Osteoblast (primary cell): ENCODE data around the gene TEX51. TPM values are rescaled to one million over a fixed set of nuclear protein-coding genes. Genes with fewer than 3 reads are reported as not detected.

ENCODE experiments used
- DNase-seq: peaks from one replicate; pipeline ENCODE4 v3.0.0; 2011; ENCODE audit warnings: low spot score, mixed read lengths; ENCODE audit not compliant: insufficient read length; ENCODE audit errors: missing footprints
- H2AFZ ChIP-seq: 2 replicates; pipeline ENCODE4 v1.6.0; 2011; ENCODE audit warnings: mild to moderate bottlenecking, low read length
- H3K27ac ChIP-seq: 2 replicates; pipeline ENCODE4 v1.5.1; 2011; ENCODE audit warnings: mild to moderate bottlenecking, low read depth, low read length, moderate library complexity
- H3K27me3 ChIP-seq: 2 replicates; pipeline ENCODE4 v1.6.0; 2012; ENCODE audit warnings: mild to moderate bottlenecking, control low read depth, inconsistent platforms, low read length, moderate library complexity; ENCODE audit not compliant: insufficient read depth
- H3K36me3 ChIP-seq: 2 replicates; pipeline ENCODE4 v1.5.1; 2011; ENCODE audit warnings: mild to moderate bottlenecking, low read length, control low read depth, moderate library complexity; ENCODE audit not compliant: insufficient read depth
- H3K4me1 ChIP-seq: 2 replicates; pipeline ENCODE4 v1.5.1; 2011; ENCODE audit warnings: mild to moderate bottlenecking, low read length, control low read depth, moderate library complexity; ENCODE audit not compliant: insufficient read depth
- H3K4me2 ChIP-seq: 2 replicates; pipeline ENCODE4 v1.6.0; 2011; ENCODE audit warnings: mild to moderate bottlenecking, low read length; ENCODE audit not compliant: insufficient read depth
- H3K4me3 ChIP-seq: fragments of 200-600 bp; sonication (generic); 3 replicates; pipeline ENCODE4 v1.5.1; 2012; ENCODE audit warnings: mild to moderate bottlenecking, low read length, inconsistent platforms; ENCODE audit not compliant: insufficient read depth
- H3K79me2 ChIP-seq: 2 replicates; pipeline ENCODE4 v1.6.0; 2012; ENCODE audit warnings: mild to moderate bottlenecking, low read length, control low read depth, inconsistent platforms; ENCODE audit not compliant: insufficient read depth
- H3K9me3 ChIP-seq: 2 replicates; pipeline ENCODE4 v1.5.1; 2011; ENCODE audit warnings: low read depth, low read length, control low read depth
- H4K20me1 ChIP-seq: 2 replicates; pipeline ENCODE4 v1.6.0; 2012; ENCODE audit warnings: mild to moderate bottlenecking, low read length, control low read depth; ENCODE audit not compliant: insufficient read depth
- CTCF ChIP-seq: IDR thresholded peaks from 2 replicates; pipeline ENCODE4 v1.5.1; 2011; ENCODE audit warnings: mild to moderate bottlenecking, low read depth, low read length, moderate library complexity; ENCODE audit errors: extremely low read depth
- total RNA-seq: library from RNA; depleted of rRNA; stranded (reverse); fragments of >200 nt; gene quantifications from 2 replicates; pipeline ENCODE4 v1.2.3, GENCODE V29; 2012

TEX51 gene
- total RNA-seq, 1 donor, result not detected

GRCh38 chr2:126863336-126864015 lies 35.2 kb upstream of the TEX51 start:
- H3K4me2 ChIP-seq, result no peak overlapping the region
- DNase-seq, result no peak
- no peaks in the 10 kb centered on the region for H3K79me2 ChIP-seq
- H3K4me3 ChIP-seq, result no peak overlapping the region
- H3K4me1 ChIP-seq, result no peaks in the 10 kb centered on the region
- H3K27ac ChIP-seq, result no peak overlapping the region
- no peaks in the 10 kb centered on the region for H3K9me3 ChIP-seq
- no peaks in the 10 kb centered on the region for H4K20me1 ChIP-seq
- no peaks in the 10 kb centered on the region for H3K36me3 ChIP-seq
- TF ChIP-seq CTCF, result no peak
- H2AFZ ChIP-seq, result no peak overlapping the region
- H3K27me3 ChIP-seq, result no peaks in the 10 kb centered on the region

GRCh38 chr2:126864861-126865260 lies 33.8 kb upstream of the TEX51 start:
- H3K36me3 ChIP-seq, result no peaks in the 10 kb centered on the region
- no peak overlapping the region for H3K27ac ChIP-seq
- DNase-seq, result no peak
- no peaks in the 10 kb centered on the region for H3K4me1 ChIP-seq
- no peaks in the 10 kb centered on the region for H3K9me3 ChIP-seq
- no peak overlapping the region for H3K4me2 ChIP-seq
- H3K27me3 ChIP-seq, result no peaks in the 10 kb centered on the region
- H3K79me2 ChIP-seq, result no peaks in the 10 kb centered on the region
- H3K4me3 ChIP-seq, result no peak overlapping the region
- no peak overlapping the region for H2AFZ ChIP-seq
- no peaks in the 10 kb centered on the region for H4K20me1 ChIP-seq
- TF ChIP-seq CTCF, result peak; percentile 27

DNA sequence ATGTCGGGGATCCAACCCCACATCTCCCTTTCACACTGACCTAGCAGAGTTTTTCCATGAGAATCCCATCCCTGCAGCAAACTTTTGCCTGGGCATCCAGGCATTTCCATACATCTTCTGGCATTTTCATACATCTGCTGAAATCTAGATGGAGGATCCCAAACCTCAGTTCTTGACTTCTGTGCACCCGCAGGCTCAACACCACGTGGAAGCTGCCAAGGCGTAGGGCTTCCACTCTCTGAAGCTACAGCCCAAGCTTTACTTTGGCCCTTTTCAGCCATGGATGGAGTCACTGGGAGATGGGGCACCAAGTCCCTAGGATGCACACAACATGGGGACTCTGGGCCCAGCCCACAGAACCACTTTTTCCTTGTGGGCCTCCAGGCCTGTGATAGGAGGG lies 32.2 kb upstream of the TEX51 start:
- Histone ChIP-seq H2AFZ (no peak overlapping the region), H3K4me2 (no peak overlapping the region), H3K27me3 (no peaks in the 10 kb centered on the region), H3K4me3 (no peak overlapping the region), H3K79me2 (no peaks in the 10 kb centered on the region), H3K9me3 (no peaks in the 10 kb centered on the region), H4K20me1 (no peaks in the 10 kb centered on the region), H3K27ac (no peak overlapping the region), H3K36me3 (no peaks in the 10 kb centered on the region), H3K4me1 (no peaks in the 10 kb centered on the region)
- no peak for TF ChIP-seq CTCF
- DNase-seq, result no peak

- no peaks in the 10 kb centered on the region for H3K27me3 ChIP-seq
- H3K36me3 ChIP-seq, result no peaks in the 10 kb centered on the region
- no peak for DNase-seq
- H3K4me1 ChIP-seq, result no peaks in the 10 kb centered on the region
- H3K4me3 ChIP-seq, result no peak overlapping the region
- no peak overlapping the region for H3K4me2 ChIP-seq
- no peaks in the 10 kb centered on the region for H3K79me2 ChIP-seq
- H2AFZ ChIP-seq, result no peak overlapping the region
- H3K27ac ChIP-seq, result no peak overlapping the region
- H4K20me1 ChIP-seq, result no peaks in the 10 kb centered on the region
- H3K9me3 ChIP-seq, result no peaks in the 10 kb centered on the region
- no peak for TF ChIP-seq CTCF
These were observed 23.7 kb upstream of the TEX51 start for GRCh38 chr2:126874961-126875360.
